Measurements from ENCODE around the gene MORN1.

The MORN1 gene

DNA sequence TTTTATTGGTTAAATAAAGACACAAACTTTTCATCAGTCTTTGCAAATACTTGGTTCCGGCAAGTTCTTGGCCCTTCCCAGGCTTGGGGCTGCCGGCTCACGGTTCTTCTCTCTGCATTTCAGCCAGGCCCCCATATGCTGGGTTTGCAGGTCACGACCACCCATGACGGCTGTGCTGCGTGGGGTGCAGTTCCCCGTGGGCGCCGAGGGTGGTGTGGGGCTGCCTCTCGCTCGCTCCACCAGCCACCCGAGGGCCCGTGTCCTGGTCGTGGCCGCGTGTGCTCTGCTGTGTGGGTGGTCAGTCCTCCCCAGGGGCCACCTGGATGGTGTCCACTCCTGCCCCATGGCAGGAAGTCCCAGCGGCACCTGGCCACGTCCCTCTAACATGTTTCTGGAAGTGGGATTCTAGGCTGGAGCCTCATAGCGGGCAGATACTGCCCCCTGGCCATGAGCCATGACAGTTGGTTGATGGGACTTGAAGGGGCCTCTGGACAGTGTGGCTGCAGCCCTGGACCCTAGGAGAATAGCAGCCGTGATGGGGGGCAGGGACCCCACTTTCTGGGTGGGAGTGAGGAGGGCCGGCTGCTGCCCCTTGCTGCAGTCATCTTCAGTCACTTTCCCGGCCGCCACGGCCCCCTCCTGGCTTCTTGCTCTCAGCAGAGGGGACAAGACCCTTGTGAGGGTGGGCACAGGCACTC lies 117.0 kb downstream of the MORN1 start:
- no peak for TF ChIP-seq TCF12 (IDR thresholded peaks at IDR 0.05; ENCODE audit: low read depth)
- no peak for TF ChIP-seq CREB1 (IDR thresholded peaks at IDR 0.05; ENCODE audit: low read depth)
- no peak for TF ChIP-seq ZBTB7A (IDR thresholded peaks at IDR 0.05; ENCODE audit: low read depth)
- no peak for TF ChIP-seq TEAD4 (IDR thresholded peaks at IDR 0.05)
- TF ChIP-seq TAF1 (IDR thresholded peaks at IDR 0.05; ENCODE audit: low read depth): no peak

DNA sequence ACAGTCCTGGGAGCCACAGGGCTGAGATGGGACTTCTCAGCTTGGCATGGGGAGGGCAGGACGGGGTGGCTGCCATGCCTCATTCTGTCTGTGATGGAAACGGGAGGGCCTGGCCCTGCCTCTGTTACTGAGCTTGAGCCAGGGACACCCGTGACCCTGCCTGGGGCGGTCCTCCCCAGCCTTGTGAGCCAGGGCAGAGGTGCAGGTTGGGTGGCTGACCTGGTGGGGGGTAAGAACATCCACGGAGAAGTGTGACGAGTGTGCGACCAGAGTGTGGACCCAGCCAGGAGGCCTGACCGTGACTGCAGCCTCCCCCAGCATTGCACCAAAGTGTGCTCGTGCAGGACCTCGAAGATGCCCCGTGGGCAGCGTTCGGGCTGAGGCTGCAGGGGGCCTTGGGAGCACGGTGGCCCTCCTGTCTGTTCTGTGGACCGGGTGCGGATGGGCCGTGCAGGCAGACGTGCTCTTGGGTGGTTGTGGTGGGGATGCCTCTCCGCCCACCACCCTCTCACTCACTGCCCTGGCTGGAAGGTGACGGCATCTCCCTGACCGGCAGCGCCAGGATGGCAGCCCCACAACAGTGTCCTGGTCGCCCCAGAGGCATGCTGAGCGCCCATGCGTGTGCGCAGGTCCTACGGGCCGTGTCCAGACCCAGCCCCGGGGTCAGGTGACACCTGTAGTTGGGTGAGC lies 117.8 kb downstream of the MORN1 start:
- TF ChIP-seq RAD21 (IDR thresholded peaks at IDR 0.05; ENCODE audit: low read depth): no peak

DNA sequence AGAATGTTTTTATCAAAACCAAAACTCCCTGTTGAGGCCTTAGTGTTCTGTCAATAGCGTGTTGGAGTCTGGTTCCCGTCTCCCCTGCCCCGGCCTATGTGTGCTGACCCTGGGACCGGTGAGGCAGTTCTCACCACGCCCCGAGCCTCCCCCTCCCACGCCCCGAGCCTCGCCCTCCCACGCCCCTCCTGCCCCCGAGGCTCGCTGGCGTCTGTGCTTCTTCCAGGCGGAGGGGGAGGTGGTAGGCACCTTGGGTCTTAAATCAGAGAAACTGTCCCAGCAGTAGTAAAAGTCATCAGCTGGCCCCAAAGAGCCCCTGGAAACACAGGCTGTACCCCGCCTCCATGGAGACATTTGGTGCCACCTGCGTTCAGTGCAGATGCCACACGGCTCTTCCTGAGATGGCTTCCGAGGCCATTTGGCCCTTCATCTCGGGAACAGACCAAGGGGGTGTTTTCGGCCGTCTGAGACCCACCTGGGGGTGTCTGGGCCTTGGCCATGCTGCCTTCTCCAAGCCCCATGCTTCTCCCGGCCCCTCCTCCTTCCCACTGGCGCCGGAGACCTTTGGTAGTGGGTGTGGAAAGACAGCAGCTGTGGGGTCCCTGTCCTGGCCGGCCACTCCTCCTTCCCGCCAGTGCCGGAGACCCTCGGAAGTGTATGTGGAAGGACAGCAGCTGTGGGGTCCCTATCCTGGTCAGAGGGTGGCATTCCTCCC lies 118.5 kb downstream of the MORN1 start:
- TF ChIP-seq TCF12 (IDR thresholded peaks at IDR 0.05; ENCODE audit: low read depth) (no peak), CREB1 (IDR thresholded peaks at IDR 0.05; ENCODE audit: low read depth) (no peak), TEAD4 (IDR thresholded peaks at IDR 0.05) (no peak), RAD21 (IDR thresholded peaks at IDR 0.05; ENCODE audit: low read depth) (no peak)

DNA sequence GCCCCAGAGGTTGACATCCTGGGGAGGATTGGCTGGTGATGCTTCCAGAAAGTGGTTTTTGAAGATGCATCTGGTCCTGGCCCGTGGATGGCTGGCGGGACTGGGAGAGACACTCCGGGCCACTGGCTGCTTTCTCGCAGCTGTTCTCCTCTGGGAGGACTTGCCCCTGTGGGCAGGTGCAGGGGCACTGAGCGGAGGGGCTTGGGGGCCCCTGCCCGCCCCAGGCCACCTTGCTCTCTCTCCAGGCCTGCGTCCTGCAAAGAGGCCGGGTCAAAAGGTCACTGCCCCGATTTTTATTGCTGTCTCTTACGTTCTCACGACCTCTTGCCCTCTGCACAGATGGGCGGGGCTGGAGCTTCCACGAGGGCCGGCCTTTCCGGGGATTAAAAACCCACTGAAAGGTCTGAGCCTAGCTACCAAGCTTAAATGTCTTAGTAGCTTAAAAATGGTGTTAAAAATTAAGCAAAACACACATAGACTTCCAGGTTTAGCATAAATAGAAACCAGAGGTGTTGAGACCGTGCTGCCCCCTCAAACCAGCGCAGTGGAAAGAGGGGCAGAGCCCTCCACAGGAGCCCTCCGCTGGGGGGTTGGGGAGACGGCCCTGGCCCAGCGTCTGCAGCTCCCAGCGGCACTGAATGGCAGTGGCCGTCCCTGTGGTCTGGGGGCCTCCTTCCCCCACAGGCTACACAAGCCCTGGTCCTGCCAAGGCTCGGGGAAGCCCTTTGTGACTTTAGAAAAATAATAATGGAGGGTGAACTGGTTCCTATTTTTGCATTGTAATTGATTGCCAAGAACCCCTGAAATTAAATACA lies 119.3 kb downstream of the MORN1 start:
- no peak for TF ChIP-seq ZBTB7A (IDR thresholded peaks at IDR 0.05; ENCODE audit: low read depth)
- no peak for TF ChIP-seq CREB1 (IDR thresholded peaks at IDR 0.05; ENCODE audit: low read depth)
- TF ChIP-seq, protein P1, sequence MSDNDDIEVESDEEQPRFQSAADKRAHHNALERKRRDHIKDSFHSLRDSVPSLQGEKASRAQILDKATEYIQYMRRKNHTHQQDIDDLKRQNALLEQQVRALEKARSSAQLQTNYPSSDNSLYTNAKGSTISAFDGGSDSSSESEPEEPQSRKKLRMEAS (IDR thresholded peaks at IDR 0.05): no peak
- TF ChIP-seq TCF12 (IDR thresholded peaks at IDR 0.05; ENCODE audit: low read depth): no peak
- TF ChIP-seq, protein P2, sequence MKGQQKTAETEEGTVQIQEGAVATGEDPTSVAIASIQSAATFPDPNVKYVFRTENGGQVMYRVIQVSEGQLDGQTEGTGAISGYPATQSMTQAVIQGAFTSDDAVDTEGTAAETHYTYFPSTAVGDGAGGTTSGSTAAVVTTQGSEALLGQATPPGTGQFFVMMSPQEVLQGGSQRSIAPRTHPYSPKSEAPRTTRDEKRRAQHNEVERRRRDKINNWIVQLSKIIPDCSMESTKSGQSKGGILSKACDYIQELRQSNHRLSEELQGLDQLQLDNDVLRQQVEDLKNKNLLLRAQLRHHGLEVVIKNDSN (IDR thresholded peaks at IDR 0.05): no peak
- TF ChIP-seq FOXM1 (IDR thresholded peaks at IDR 0.05; ENCODE audit: borderline replicate concordance, low read depth): no peak
- no peak for TF ChIP-seq CEBPB (IDR thresholded peaks at IDR 0.05)
- no peak for TF ChIP-seq YY1 (IDR thresholded peaks at IDR 0.05; ENCODE audit: low read depth)
- no peak for TF ChIP-seq TAF1 (IDR thresholded peaks at IDR 0.05; ENCODE audit: low read depth)
- TF ChIP-seq EP300 (IDR thresholded peaks at IDR 0.05; ENCODE audit: borderline replicate concordance): no peak
- TF ChIP-seq NFIC (IDR thresholded peaks at IDR 0.05): no peak
- TF ChIP-seq TEAD4 (IDR thresholded peaks at IDR 0.05): no peak
- no peak for TF ChIP-seq RAD21 (IDR thresholded peaks at IDR 0.05; ENCODE audit: low read depth)
